ENCODE results near the gene FILIP1. TPM values are rescaled to one million over a fixed set of nuclear protein-coding genes. Genes with fewer than 3 reads are reported as not detected.

Gene FILIP1
- total and polyA plus RNA-seq, 2 of the 4 experiments (the other 2 are of a cell fraction): under 0.01 to 0.03 TPM

DNA sequence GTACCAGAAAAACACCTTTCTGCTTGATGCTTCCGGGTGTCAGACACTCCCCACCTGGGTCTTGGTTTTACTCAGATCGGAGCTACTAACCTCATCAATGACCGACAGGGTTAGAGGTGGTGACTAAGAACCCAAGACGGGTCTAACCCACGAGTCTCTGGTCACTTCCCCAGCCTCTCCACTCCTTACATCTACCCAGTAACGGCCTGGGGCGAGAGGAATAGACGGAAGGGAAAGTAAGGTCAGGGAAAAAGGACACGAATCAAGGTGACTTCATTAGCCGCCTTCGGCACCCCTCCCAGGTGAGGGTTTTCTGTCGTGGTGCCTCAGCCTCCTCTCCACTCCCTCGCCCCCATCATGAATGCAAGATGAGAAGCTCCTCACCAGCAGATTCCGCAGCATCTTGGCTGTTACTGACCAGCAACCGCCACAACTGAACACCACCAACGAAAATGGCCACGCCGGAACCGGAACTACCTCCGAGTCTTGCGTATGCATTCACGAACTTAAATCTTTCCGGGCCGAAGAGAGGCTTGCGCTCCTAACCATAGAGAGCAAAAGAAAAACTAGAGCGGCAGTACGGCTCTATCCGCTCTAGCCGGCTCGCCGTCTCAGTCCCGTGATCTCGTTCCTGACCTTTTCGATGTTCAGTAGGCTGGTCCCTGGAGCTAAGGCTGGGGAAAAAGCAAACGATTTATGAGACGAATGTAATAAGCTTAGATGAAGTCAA, 250.1 kb downstream of the FILIP1 start, which contains the start of gene COX7A2:
COX7A2 (minus strand) TSS at position 469 of the 730 bp plus-strand sequence; CDS start at position 402, 67 bp downstream.
- CTCF ChIA-PET: no interaction called here
- H2AK9ac ChIP-seq (replicated peaks; ENCODE audit: low read depth, low read length, poor library complexity): peak within 1 kb of the TSS; percentile 94
- TF ChIP-seq MAFK (IDR thresholded peaks at IDR 0.05; ENCODE audit: low read depth, low read length) (no peak), FOS (IDR thresholded peaks at IDR 0.05; ENCODE audit: low read depth, low read length) (no peak), BHLHE40 (IDR thresholded peaks at IDR 0.05; ENCODE audit: low read depth, low read length) (peak; percentile 93), RAD21 (IDR thresholded peaks at IDR 0.05; ENCODE audit: low read length) (no peak), POLR2A (IDR thresholded peaks at IDR 0.05; ENCODE audit: low read depth, low read length) (peak; percentile 97), RCOR1 (IDR thresholded peaks at IDR 0.05; ENCODE audit: insufficient replicate concordance, low read length) (no peak), CEBPB (IDR thresholded peaks at IDR 0.05; ENCODE audit: low read depth, low read length) (peak; percentile 78), CHD1 (IDR thresholded peaks at IDR 0.05; ENCODE audit: low read depth, low read length) (peak; percentile 71; the same call in 1 of the 2 replicates), NFE2L2 (IDR thresholded peaks at IDR 0.05; ENCODE audit: low read depth, low read length) (no peak), MAZ (IDR thresholded peaks at IDR 0.05; ENCODE audit: borderline replicate concordance, low read depth, low read length) (no peak)
- TF ChIP-seq, protein P1, sequence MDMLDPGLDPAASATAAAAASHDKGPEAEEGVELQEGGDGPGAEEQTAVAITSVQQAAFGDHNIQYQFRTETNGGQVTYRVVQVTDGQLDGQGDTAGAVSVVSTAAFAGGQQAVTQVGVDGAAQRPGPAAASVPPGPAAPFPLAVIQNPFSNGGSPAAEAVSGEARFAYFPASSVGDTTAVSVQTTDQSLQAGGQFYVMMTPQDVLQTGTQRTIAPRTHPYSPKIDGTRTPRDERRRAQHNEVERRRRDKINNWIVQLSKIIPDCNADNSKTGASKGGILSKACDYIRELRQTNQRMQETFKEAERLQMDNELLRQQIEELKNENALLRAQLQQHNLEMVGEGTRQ (IDR thresholded peaks at IDR 0.05; ENCODE audit: low read depth, low read length): peak; percentile 66; the same call in 1 of the 2 replicates
- TF ChIP-seq, protein P2, sequence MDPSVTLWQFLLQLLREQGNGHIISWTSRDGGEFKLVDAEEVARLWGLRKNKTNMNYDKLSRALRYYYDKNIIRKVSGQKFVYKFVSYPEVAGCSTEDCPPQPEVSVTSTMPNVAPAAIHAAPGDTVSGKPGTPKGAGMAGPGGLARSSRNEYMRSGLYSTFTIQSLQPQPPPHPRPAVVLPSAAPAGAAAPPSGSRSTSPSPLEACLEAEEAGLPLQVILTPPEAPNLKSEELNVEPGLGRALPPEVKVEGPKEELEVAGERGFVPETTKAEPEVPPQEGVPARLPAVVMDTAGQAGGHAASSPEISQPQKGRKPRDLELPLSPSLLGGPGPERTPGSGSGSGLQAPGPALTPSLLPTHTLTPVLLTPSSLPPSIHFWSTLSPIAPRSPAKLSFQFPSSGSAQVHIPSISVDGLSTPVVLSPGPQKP (IDR thresholded peaks at IDR 0.05; ENCODE audit: borderline replicate concordance, low read depth, low read length): 0 out of 2 replicates have a peak, but pooled peaks have one; percentile 7
- TF ChIP-seq, protein P3, sequence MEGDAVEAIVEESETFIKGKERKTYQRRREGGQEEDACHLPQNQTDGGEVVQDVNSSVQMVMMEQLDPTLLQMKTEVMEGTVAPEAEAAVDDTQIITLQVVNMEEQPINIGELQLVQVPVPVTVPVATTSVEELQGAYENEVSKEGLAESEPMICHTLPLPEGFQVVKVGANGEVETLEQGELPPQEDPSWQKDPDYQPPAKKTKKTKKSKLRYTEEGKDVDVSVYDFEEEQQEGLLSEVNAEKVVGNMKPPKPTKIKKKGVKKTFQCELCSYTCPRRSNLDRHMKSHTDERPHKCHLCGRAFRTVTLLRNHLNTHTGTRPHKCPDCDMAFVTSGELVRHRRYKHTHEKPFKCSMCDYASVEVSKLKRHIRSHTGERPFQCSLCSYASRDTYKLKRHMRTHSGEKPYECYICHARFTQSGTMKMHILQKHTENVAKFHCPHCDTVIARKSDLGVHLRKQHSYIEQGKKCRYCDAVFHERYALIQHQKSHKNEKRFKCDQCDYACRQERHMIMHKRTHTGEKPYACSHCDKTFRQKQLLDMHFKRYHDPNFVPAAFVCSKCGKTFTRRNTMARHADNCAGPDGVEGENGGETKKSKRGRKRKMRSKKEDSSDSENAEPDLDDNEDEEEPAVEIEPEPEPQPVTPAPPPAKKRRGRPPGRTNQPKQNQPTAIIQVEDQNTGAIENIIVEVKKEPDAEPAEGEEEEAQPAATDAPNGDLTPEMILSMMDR (conservative IDR thresholded peaks at IDR 0.05; ENCODE audit: low read depth, low read length): no peak
- peak within 1 kb of the TSS; percentile 58 for H3K18ac ChIP-seq (ENCODE audit: low read depth, low read length)
- no peaks in the 10 kb centered on the region for H3K9me1 ChIP-seq (ENCODE audit: insufficient read depth, low read length)
- H3K27ac ChIP-seq (ENCODE audit: insufficient read depth, low read length): peak within 1 kb of the TSS; percentile 86
- in situ Hi-C loops (cut with MboI; ENCODE audit: low sequenced_read_pairs) (no loop called here), intact Hi-C loops (cut with micrococcal nuclease) (no loop called here), dilution Hi-C loops (cut with HindIII; ENCODE audit: low sequenced_read_pairs, unreplicated experiment) (no loop called here)
- H3K23ac ChIP-seq (ENCODE audit: low read depth, low read length): peak within 1 kb of the TSS; percentile 91
- peak within 1 kb of the TSS; percentile 81 for H4K91ac ChIP-seq (ENCODE audit: insufficient read depth, low read depth, low read length)
- H2AK5ac ChIP-seq (ENCODE audit: low read depth, low read length): peak within 1 kb of the TSS; percentile 93
- peak within 1 kb of the TSS; percentile 81 to 96 for H4K8ac ChIP-seq (ENCODE audit: low read depth in 2 of 2, low read length in 2 of 2)
- H2BK15ac ChIP-seq (ENCODE audit: low read depth, low read length): peak within 1 kb of the TSS; percentile 17; the same call in 1 of the 3 replicates
- peak within 1 kb of the TSS; percentile 85 for H3K56ac ChIP-seq (ENCODE audit: extremely low read depth, insufficient read depth, low read length)
- peak within 1 kb of the TSS; percentile 41; the same call in 1 of the 2 replicates for H2BK120ac ChIP-seq (ENCODE audit: low read depth, low read length)
- no peak within 1 kb of the TSS for H2BK20ac ChIP-seq (ENCODE audit: low read depth, low read length)
- H3K4me3 ChIP-seq (ENCODE audit: insufficient read depth, low read depth, low read length): peak within 1 kb of the TSS; percentile 81
- peak within 1 kb of the TSS; percentile 90 for H3K14ac ChIP-seq (replicated peaks; ENCODE audit: low read depth, low read length)
- H3K9ac ChIP-seq (ENCODE audit: low read depth, low read length): peak within 1 kb of the TSS; percentile 89
- peaks cover 6 to 12% of the 10 kb centered on the region in 2 experiments for H3K79me1 ChIP-seq (ENCODE audit: low read depth in 1 of 2, low read length in 2 of 2)
- POLR2A ChIA-PET (ENCODE audit: unreplicated experiment): no interaction called here
- peak within 1 kb of the TSS; percentile 93 for H3K4me2 ChIP-seq (ENCODE audit: low read depth, low read length)
- H4K20me1 ChIP-seq (ENCODE audit: insufficient read depth, low read length): no peaks in the 10 kb centered on the region; the same call in 1 of the 2 replicates
- BruUV-seq (replicated peaks): TSS peak; percentile 55
- no peaks in the 10 kb centered on the region for H3K9me3 ChIP-seq (ENCODE audit: control insufficient read depth, insufficient read depth, low read length)
- DNase-seq: peak; percentile 98
- peak within 1 kb of the TSS; percentile 92 for H2AFZ ChIP-seq (replicated peaks; ENCODE audit: low read length, poor library complexity)
- no peaks in the 10 kb centered on the region for H3K27me3 ChIP-seq (ENCODE audit: control insufficient read depth, insufficient read depth, low read length)
- H4K5ac ChIP-seq (ENCODE audit: low read depth, low read length): peak within 1 kb of the TSS; percentile 78
- peaks cover 9% of the 10 kb centered on the region for H3K36me3 ChIP-seq (ENCODE audit: control insufficient read depth, insufficient read depth, low read length)
- peak within 1 kb of the TSS; percentile 87 for H3K4ac ChIP-seq (ENCODE audit: low read depth, low read length)
- peak within 1 kb of the TSS; percentile 81 for H2BK5ac ChIP-seq (ENCODE audit: low read depth, low read length, poor library complexity, severe bottlenecking)
- ATAC-seq (ENCODE audit: low read depth): peak; percentile 97
- WGBS, 2 experiments (ENCODE audit: extremely low coverage in 2 of 2, insufficient read length in 1 of 2): 0% methylated on average over 11 of the region's 36 CpGs; no CpG with 5 or more reads in 1 of the 2 experiments
- no peaks in the 10 kb centered on the region for H3K4me1 ChIP-seq (ENCODE audit: control insufficient read depth, insufficient read depth, low read length)

Measured in IMR-90 (cell line).